Measurements from ENCODE around the gene TM4SF20.
"Not testable (repeated sequence)": the region's sequence is repeated elsewhere in the genome, so short reads cannot be mapped to it uniquely, and the experiment has no call there.

DNA sequence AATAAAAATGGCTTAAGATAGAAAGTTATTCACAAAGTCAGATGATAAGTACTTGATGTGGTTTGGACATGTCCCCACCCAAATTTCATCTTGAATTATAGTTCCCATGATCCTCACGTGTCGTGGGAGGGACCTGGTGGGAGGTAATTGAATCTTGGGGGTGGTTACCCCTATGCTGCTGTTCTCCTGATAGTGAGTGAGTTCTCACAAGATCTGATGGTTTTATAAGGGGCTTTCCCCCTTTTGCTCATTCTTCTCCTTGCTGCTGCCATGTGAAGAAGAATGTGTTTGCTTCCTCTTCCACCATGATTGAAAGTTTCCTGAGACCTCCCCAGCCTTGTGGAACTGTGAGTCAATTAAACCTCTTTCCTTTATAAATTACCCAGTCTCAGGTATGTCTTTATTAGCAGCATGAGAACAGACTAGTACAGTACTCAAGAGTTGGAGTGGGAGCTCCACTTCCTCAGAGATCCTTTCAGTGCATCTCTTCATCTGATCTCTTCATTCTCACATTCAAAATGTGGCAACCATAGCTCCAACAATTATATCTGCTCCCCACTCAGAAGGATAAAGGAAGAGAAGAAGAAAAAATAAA, 3.2 kb upstream of the TM4SF20 start:
- TF ChIP-seq CTCF (conservative IDR thresholded peaks at IDR 0.05; ENCODE audit: low read length); EZH2phosphoT487 (IDR thresholded peaks at IDR 0.05; ENCODE audit: borderline replicate concordance, low read depth, low read length): not testable (repeated sequence)

Measured in OCI-LY7 (cell line).